ENCODE data around the gene KIF16B. TPM values are rescaled to one million over a fixed set of nuclear protein-coding genes. Genes with fewer than 3 reads are reported as not detected.

KIF16B gene
- total and polyA plus RNA-seq, 2 of the 13 experiments (the other 11 are each of a cell fraction or from before 2014, with no cell fraction given), result 6.9 to 18.0 TPM

DNA sequence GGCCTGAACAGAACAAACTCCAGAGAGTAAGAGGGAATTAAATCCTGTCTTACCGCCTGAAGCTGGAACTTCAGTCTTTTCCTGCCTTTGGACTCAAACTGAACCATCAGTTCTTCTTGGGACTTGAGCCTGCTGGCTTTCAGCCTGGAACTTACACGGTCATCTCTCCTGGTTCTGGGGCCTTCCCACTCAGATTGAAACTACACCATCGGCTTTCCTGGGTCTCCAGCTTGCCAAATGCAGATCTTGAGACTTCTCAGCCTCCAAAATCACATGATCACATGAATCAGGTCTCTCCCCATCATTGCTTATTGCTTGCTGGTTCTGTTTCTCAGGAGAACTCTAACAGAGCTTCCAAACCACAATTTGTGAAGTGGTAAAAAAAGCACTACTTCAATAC lies 276.3 kb downstream of the KIF16B start:
- Histone ChIP-seq H3K9ac (ENCODE audit: insufficient read depth, low read depth, low read length) (no peak overlapping the region), H3K79me2 (ENCODE audit: insufficient read depth, low read length) (no peaks in the 10 kb centered on the region), H2AFZ (ENCODE audit: low read length) (no peak overlapping the region), H3K27me3 (ENCODE audit: control insufficient read depth in 1 of 2, insufficient read depth in 2 of 2, low read length in 2 of 2) (no peaks in the 10 kb centered on the region), H4K20me1 (ENCODE audit: insufficient read depth, low read length) (no peaks in the 10 kb centered on the region), H3K9me3 (ENCODE audit: low read length) (peaks cover 14% of the 10 kb centered on the region), H3K4me1 (ENCODE audit: insufficient read depth, low read length) (peaks cover 20% of the 10 kb centered on the region), H3K4me2 (ENCODE audit: low read depth, low read length) (no peak overlapping the region), H3K4me3 (replicated peaks in 1 of 3; ENCODE audit: insufficient read depth in 1 of 3, low read depth in 2 of 3, low read length in 3 of 3) (no peak overlapping the region), H3K27ac (ENCODE audit: extremely low read length, insufficient read depth, low read length) (no peak overlapping the region), H3K36me3 (replicated peaks in 1 of 2; ENCODE audit: control insufficient read depth in 1 of 2, insufficient read depth in 2 of 2, low read length in 2 of 2) (no peaks in the 10 kb centered on the region)
- in situ Hi-C loops (cut with HindIII; ENCODE audit: extremely low pct_ligation_motif_present, low pct_unique_long_range_greater_than_20kb), result no loop called here
- FAIRE-seq (no peak), DNase-seq (ENCODE audit: low spot score) (no peak), ATAC-seq (no peak)
- TF ChIP-seq ZNF850 (CRISPR knock-in tag; conservative IDR thresholded peaks at IDR 0.05), result no peak
- TF ChIP-seq, protein P1, sequence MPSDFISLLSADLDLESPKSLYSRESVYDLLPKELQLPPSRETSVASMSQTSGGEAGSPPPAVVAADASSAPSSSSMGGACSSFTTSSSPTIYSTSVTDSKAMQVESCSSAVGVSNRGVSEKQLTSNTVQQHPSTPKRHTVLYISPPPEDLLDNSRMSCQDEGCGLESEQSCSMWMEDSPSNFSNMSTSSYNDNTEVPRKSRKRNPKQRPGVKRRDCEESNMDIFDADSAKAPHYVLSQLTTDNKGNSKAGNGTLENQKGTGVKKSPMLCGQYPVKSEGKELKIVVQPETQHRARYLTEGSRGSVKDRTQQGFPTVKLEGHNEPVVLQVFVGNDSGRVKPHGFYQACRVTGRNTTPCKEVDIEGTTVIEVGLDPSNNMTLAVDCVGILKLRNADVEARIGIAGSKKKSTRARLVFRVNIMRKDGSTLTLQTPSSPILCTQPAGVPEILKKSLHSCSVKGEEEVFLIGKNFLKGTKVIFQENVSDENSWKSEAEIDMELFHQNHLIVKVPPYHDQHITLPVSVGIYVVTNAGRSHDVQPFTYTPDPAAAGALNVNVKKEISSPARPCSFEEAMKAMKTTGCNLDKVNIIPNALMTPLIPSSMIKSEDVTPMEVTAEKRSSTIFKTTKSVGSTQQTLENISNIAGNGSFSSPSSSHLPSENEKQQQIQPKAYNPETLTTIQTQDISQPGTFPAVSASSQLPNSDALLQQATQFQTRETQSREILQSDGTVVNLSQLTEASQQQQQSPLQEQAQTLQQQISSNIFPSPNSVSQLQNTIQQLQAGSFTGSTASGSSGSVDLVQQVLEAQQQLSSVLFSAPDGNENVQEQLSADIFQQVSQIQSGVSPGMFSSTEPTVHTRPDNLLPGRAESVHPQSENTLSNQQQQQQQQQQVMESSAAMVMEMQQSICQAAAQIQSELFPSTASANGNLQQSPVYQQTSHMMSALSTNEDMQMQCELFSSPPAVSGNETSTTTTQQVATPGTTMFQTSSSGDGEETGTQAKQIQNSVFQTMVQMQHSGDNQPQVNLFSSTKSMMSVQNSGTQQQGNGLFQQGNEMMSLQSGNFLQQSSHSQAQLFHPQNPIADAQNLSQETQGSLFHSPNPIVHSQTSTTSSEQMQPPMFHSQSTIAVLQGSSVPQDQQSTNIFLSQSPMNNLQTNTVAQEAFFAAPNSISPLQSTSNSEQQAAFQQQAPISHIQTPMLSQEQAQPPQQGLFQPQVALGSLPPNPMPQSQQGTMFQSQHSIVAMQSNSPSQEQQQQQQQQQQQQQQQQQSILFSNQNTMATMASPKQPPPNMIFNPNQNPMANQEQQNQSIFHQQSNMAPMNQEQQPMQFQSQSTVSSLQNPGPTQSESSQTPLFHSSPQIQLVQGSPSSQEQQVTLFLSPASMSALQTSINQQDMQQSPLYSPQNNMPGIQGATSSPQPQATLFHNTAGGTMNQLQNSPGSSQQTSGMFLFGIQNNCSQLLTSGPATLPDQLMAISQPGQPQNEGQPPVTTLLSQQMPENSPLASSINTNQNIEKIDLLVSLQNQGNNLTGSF (CRISPR knock-in tag; IDR thresholded peaks at IDR 0.05), result no peak
- TF ChIP-seq RFXANK (CRISPR knock-in tag; IDR thresholded peaks at IDR 0.05), result no peak
- TF ChIP-seq ZNF670 (CRISPR knock-in tag; IDR thresholded peaks at IDR 0.05; ENCODE audit: borderline replicate concordance), result no peak
- no peak for TF ChIP-seq ZSCAN30 (CRISPR knock-in tag; IDR thresholded peaks at IDR 0.05)
- CTCF ChIA-PET (ENCODE audit: low intra/inter-chr PET ratio, low total read pairs), result no interaction called here
- POLR2A ChIA-PET, result no interaction called here
- intact Hi-C loops (cut with micrococcal nuclease; ENCODE audit: unreplicated experiment), result no loop called here
- 67% methylated on average over 3 of the region's 3 CpGs for WGBS (ENCODE audit: low lambda C conversion rate)
- no TSS peak for BruUV-seq (replicated peaks)
